ENCODE measurements around the gene SLC49A3. TPM values are rescaled to one million over a fixed set of nuclear protein-coding genes. Genes with fewer than 3 reads are reported as not detected.
A peak's percentile ranks its signal among the peaks of the same experiment; 100 is the strongest.

Gene SLC49A3
- total RNA-seq, 2 experiments from 2014 or later: 0.23 TPM; not detected in 1

GRCh38 chr4:667545-667925, 21.4 kb downstream of the SLC49A3 start:
- Mint-ChIP-seq H3K36me3 (ENCODE audit: low read depth) (peaks cover 19% of the 10 kb centered on the region), H3K27ac (no peak overlapping the region), H3K9me3 (no peaks in the 10 kb centered on the region), H3K27me3 (no peaks in the 10 kb centered on the region), H3K4me1 (ENCODE audit: low read depth) (peaks cover 18% of the 10 kb centered on the region), H3K4me3 (no peak overlapping the region)
- DNase-seq: no peak
- ATAC-seq: no peak
- CTCF ChIA-PET: no interaction called here
- POLR2A ChIA-PET: no interaction called here
- TF ChIP-seq CTCF (IDR thresholded peaks at IDR 0.05): no peak
- intact Hi-C loops (cut with micrococcal nuclease): no loop called here

GRCh38 chr4:666822-667544, 22.0 kb downstream of the SLC49A3 start:
- intact Hi-C loops (cut with micrococcal nuclease): no loop called here
- Mint-ChIP-seq H3K27me3 (no peaks in the 10 kb centered on the region), H3K4me3 (no peak overlapping the region), H3K9me3 (no peaks in the 10 kb centered on the region), H3K36me3 (ENCODE audit: low read depth) (peaks cover 17% of the 10 kb centered on the region), H3K27ac (no peak overlapping the region), H3K4me1 (ENCODE audit: low read depth) (peaks cover 21% of the 10 kb centered on the region)
- ATAC-seq (no peak), DNase-seq (no peak)
- TF ChIP-seq CTCF (IDR thresholded peaks at IDR 0.05): no peak
- CTCF ChIA-PET: interaction anchor here (3.2 kb wide), 1 partner anchor 64 kb away, joined by 7 read pairs; no protein-coding TSS in a partner anchor
- POLR2A ChIA-PET: no interaction called here

GRCh38 chr4:666436-666810, 22.5 kb downstream of the SLC49A3 start:
- TF ChIP-seq CTCF (IDR thresholded peaks at IDR 0.05): no peak
- Mint-ChIP-seq H3K27me3 (no peaks in the 10 kb centered on the region), H3K4me3 (no peak overlapping the region), H3K36me3 (ENCODE audit: low read depth) (peaks cover 12% of the 10 kb centered on the region), H3K4me1 (ENCODE audit: low read depth) (peaks cover 21% of the 10 kb centered on the region), H3K27ac (no peak overlapping the region), H3K9me3 (no peaks in the 10 kb centered on the region)
- DNase-seq: no peak
- POLR2A ChIA-PET: interaction anchor here (4.6 kb wide), 1 partner anchor 7 kb away, joined by 34 read pairs; the partner anchor contains the start of genes ATP5ME and MYL5
- ATAC-seq: no peak
- intact Hi-C loops (cut with micrococcal nuclease): no loop called here
- CTCF ChIA-PET: interaction anchor here (0.8 to 3.2 kb wide), 2 partner anchors 8 to 63 kb away, joined by 3 to 7 read pairs; partner anchors contain the start of genes ATP5ME and MYL5

GRCh38 chr4:665751-666435, 23.1 kb downstream of the SLC49A3 start:
- Mint-ChIP-seq H3K27me3 (no peaks in the 10 kb centered on the region), H3K36me3 (ENCODE audit: low read depth) (peaks cover 7% of the 10 kb centered on the region), H3K9me3 (no peaks in the 10 kb centered on the region), H3K4me3 (no peak overlapping the region), H3K27ac (no peak overlapping the region), H3K4me1 (ENCODE audit: low read depth) (peaks cover 21% of the 10 kb centered on the region)
- ChIA-PET POLR2A (interaction anchor here (4.6 kb wide), 1 partner anchor 8 kb away, joined by 34 read pairs; the partner anchor contains the start of genes ATP5ME and MYL5), CTCF (interaction anchor here (0.8 to 3.2 kb wide), 2 partner anchors 8 to 63 kb away, joined by 3 to 7 read pairs; partner anchors contain the start of genes ATP5ME and MYL5)
- intact Hi-C loops (cut with micrococcal nuclease): no loop called here
- no peak for DNase-seq
- no peak for TF ChIP-seq CTCF (IDR thresholded peaks at IDR 0.05)
- no peak for ATAC-seq

- intact Hi-C loops (cut with micrococcal nuclease): no loop called here
- no peaks in the 10 kb centered on the region for H3K27me3 Mint-ChIP-seq
- POLR2A ChIA-PET: interaction anchor here (4.6 kb wide), 1 partner anchor 8 kb away, joined by 34 read pairs; the partner anchor contains the start of genes ATP5ME and MYL5
- no peaks in the 10 kb centered on the region for H3K9me3 Mint-ChIP-seq
- H3K27ac Mint-ChIP-seq: no peak overlapping the region
- ATAC-seq (no peak), DNase-seq (no peak)
- peak overlapping the region; percentile 81 for H3K4me3 Mint-ChIP-seq
- TF ChIP-seq CTCF (IDR thresholded peaks at IDR 0.05): no peak
- H3K36me3 Mint-ChIP-seq (ENCODE audit: low read depth): peaks cover 3% of the 10 kb centered on the region
- CTCF ChIA-PET: interaction anchor here (1.0 to 3.2 kb wide), 2 partner anchors 13 to 62 kb away, joined by 3 to 7 read pairs; no protein-coding TSS in a partner anchor
- peaks cover 21% of the 10 kb centered on the region for H3K4me1 Mint-ChIP-seq (ENCODE audit: low read depth)
Measured at GRCh38 chr4:665381-665750, 23.6 kb downstream of the SLC49A3 start.

Measured in activated CD8-positive, alpha-beta T cell treated with anti-CD3 and anti-CD28 coated beads for 36 hours (primary cell).